K562 (cell line): ENCODE measurements around the gene BTBD16. TPM values are rescaled to one million over a fixed set of nuclear protein-coding genes. Genes with fewer than 3 reads are reported as not detected.

Experiments
- ATAC-seq: fragments of 200-7000 bp; cut with Tn5 transposase; 3 replicates; pipeline ENCODE4 v1.9.1; 2020; ENCODE audit warnings: moderate library complexity
- BruUV-seq: library from RNA; stranded (reverse); fragments of 400-500 nt; replicated peaks from 2 replicates; lab custom pipeline; 2021; lab: Mats Ljungman, UMichigan
- CTCF ChIA-PET: fragments of 300-600 bp; formaldehyde crosslinking; extraction: SDS; loops from one replicate; lab custom pipeline; 2021; ENCODE audit warnings: low intra/inter-chr PET ratio; lab: Yijun Ruan, JAX
- POLR2A ChIA-PET: fragments of 300-600, 350-650 bp; sonication (Branson Sonifier 250); formaldehyde crosslinking; extraction: SDS; loops from one replicate; lab custom pipeline; 2021; ENCODE audit warnings: antibody characterized with exemption, inconsistent platforms; lab: Yijun Ruan, JAX
- DNase-seq, 4 experiments: peaks; one replicate each; pipeline versions ENCODE4 v3.0.0 to v3.0.0-alpha.2; 2011 to 2018; ENCODE audit warnings: low spot score in 3 of 4, mixed read lengths in 3 of 4; ENCODE audit errors: extremely low read depth in 1 of 4
- FAIRE-seq: peaks from 2 replicates; lab custom pipeline; 2011; peaks lifted over from hg19 to GRCh38; lab: Jason Lieb, UNC
- H2AFZ ChIP-seq: 2 replicates; pipeline ENCODE4 v1.6.0; 2011; ENCODE audit warnings: low read depth, low read length, control low read depth, inconsistent platforms
- H3K27ac ChIP-seq: fragments of 200-600 bp; 3 replicates; pipeline ENCODE4 v1.8.0; 2011; ENCODE audit warnings: low read depth, mild to moderate bottlenecking, control low read depth, inconsistent platforms, low read length, moderate library complexity, mixed read lengths; ENCODE audit errors: extremely low read depth
- H3K27me3 ChIP-seq, 2 experiments: fragments of 300-600 bp in 1 of 2; 2 replicates in 1 of 2; 3 replicates in 1 of 2; pipeline versions ENCODE4 v1.6.0 to v1.8.0; 2011; ENCODE audit warnings: inconsistent platforms in 2 of 2, low read length in 2 of 2, mild to moderate bottlenecking in 1 of 2, mixed read lengths in 1 of 2, moderate library complexity in 1 of 2; ENCODE audit not compliant: control insufficient read depth in 2 of 2, insufficient read depth in 2 of 2
- H3K36me3 ChIP-seq: fragments of 300-600 bp; 3 replicates; pipeline ENCODE4 v1.8.0; 2011; ENCODE audit warnings: mild to moderate bottlenecking, low read length, inconsistent platforms; ENCODE audit not compliant: control insufficient read depth, insufficient read depth
- H3K4me1 ChIP-seq, 2 experiments: fragments of 200-600 bp in 1 of 2; replicated peaks in 1 of 2; 2 replicates in 1 of 2; 3 replicates in 1 of 2; pipeline versions ENCODE4 v1.5.1 to v1.8.0; 2011; ENCODE audit warnings: inconsistent platforms in 2 of 2, low read length in 2 of 2, mild to moderate bottlenecking in 1 of 2, mixed read lengths in 1 of 2, moderate library complexity in 1 of 2; ENCODE audit not compliant: control insufficient read depth in 2 of 2, insufficient read depth in 2 of 2
- H3K4me2 ChIP-seq: 2 replicates; pipeline ENCODE4 v1.6.1; 2011; ENCODE audit warnings: low read length, control low read depth, inconsistent platforms, mixed read lengths; ENCODE audit not compliant: insufficient read depth
- H3K4me3 ChIP-seq: fragments of 200-600 bp; sonication (generic), shearing (Covaris generic); 2 replicates; pipeline ENCODE4 v1.5.1; 2016; ENCODE audit warnings: control low read depth, inconsistent platforms
- H3K79me2 ChIP-seq: fragments of 200-600 bp; 3 replicates; pipeline ENCODE4 v1.8.0; 2011; ENCODE audit warnings: low read length, inconsistent platforms; ENCODE audit not compliant: control insufficient read depth, insufficient read depth
- H3K9ac ChIP-seq, 2 experiments: 2 replicates each; pipeline versions ENCODE4 v1.6.0 to v1.6.1; 2011; ENCODE audit warnings: low read depth in 2 of 2, low read length in 2 of 2, control low read depth in 1 of 2, inconsistent platforms in 1 of 2, mild to moderate bottlenecking in 1 of 2, mixed read lengths in 1 of 2; ENCODE audit not compliant: insufficient read depth in 1 of 2
- H3K9me1 ChIP-seq: one replicate; pipeline ENCODE4 v1.6.0; 2011; ENCODE audit warnings: inconsistent platforms, mild to moderate bottlenecking, low read length, moderate library complexity; ENCODE audit not compliant: control insufficient read depth, insufficient read depth
- H3K9me3 ChIP-seq: replicated peaks from 2 replicates; pipeline ENCODE4 v1.5.1; 2011; ENCODE audit warnings: low read depth, low read length, inconsistent platforms; ENCODE audit not compliant: control insufficient read depth, insufficient read depth
- H4K20me1 ChIP-seq: replicated peaks from 2 replicates; pipeline ENCODE4 v1.6.1; 2011; ENCODE audit warnings: low read length, inconsistent platforms, mixed read lengths; ENCODE audit not compliant: control insufficient read depth, insufficient read depth
- CBFA2T3 ChIP-seq: fragments of 450-650 bp; IDR thresholded peaks from 2 replicates; pipeline ENCODE4 v1.6.1; 2017
- DACH1 ChIP-seq: fragments of 450-650 bp; IDR thresholded peaks from 2 replicates; pipeline ENCODE4 v1.6.1; 2018; ENCODE audit not compliant: partially characterized antibody
- ETV1 ChIP-seq: fragments of 450-650 bp; conservative IDR thresholded peaks from 2 replicates; pipeline ENCODE4 v1.6.1; 2016; ENCODE audit warnings: missing genetic modification characterization, control low read depth, low read depth, missing compliant biosample characterization
- NFE2 ChIP-seq: IDR thresholded peaks from 2 replicates; pipeline ENCODE4 v1.6.1; 2014; ENCODE audit warnings: antibody characterized with exemption, low read depth
- RBM39 ChIP-seq: fragments of 200-400 bp; formaldehyde crosslinking; optimal IDR thresholded peaks from 2 replicates; pipeline ENCODE3; 2018; ENCODE audit warnings: low read depth, low read length
- SIN3B ChIP-seq: fragments of 450-650 bp; IDR thresholded peaks from 2 replicates; pipeline ENCODE4 v1.6.1; 2017; ENCODE audit warnings: low read depth, mild to moderate bottlenecking, moderate library complexity
- SMAD1 ChIP-seq: fragments of 150-350 bp; IDR thresholded peaks from 2 replicates; pipeline ENCODE4 v1.6.1; 2014; ENCODE audit warnings: low read length, low read depth; ENCODE audit not compliant: partially characterized antibody
- TAF9B ChIP-seq: fragments of 450-650 bp; IDR thresholded peaks from 2 replicates; pipeline ENCODE4 v1.6.1; 2018; ENCODE audit warnings: mild to moderate bottlenecking; ENCODE audit not compliant: partially characterized antibody
- U2AF2 ChIP-seq: fragments of 200-400 bp; formaldehyde crosslinking; optimal IDR thresholded peaks from 2 replicates; pipeline ENCODE3; 2017; ENCODE audit warnings: low read depth, mild to moderate bottlenecking, low read length
- YBX1 ChIP-seq: fragments of 450-650 bp; IDR thresholded peaks from 2 replicates; pipeline ENCODE4 v1.7.1; 2016; ENCODE audit warnings: mild to moderate bottlenecking
- ZNF384 ChIP-seq: IDR thresholded peaks from 2 replicates; pipeline ENCODE4 v1.6.1; 2012; ENCODE audit warnings: low read depth, low read length, improper control_type of control experiment
- ZSCAN29 ChIP-seq: fragments of 450-650 bp; IDR thresholded peaks from 2 replicates; pipeline ENCODE4 v1.6.1; 2017
- WGBS: fragments of 100-300 bp; shearing (Covaris generic); methylation state at CpG from one replicate; pipeline ENCODE4 v1.1.6; 2016; ENCODE audit warnings: low coverage, mixed read lengths; ENCODE audit not compliant: insufficient coverage; ENCODE audit errors: missing lambda C conversion rate; 5-methylcytosine and 5-hydroxymethylcytosine counted together
- in situ Hi-C: fragments of 300-500 bp; cut with MboI; formaldehyde crosslinking; loops from 4 replicates; pipeline ENCODE4 v1.15.0; 2018; ENCODE audit warnings: inconsistent platforms, mixed read lengths
- intact Hi-C: fragments of 100-400 bp; cut with micrococcal nuclease; formaldehyde crosslinking; loops from 2 replicates; pipeline ENCODE4 v1.14.2; 2022
- polyA plus RNA-seq, 8 experiments: library from polyadenylated mRNA; depleted of rRNA in 4 of 8; stranded (reverse) in 5 of 8; unstranded in 3 of 8; fragments of >200 nt; fragmentation: Nextera tagmentation in 2 of 8; fragmentation: Illumina TruSeq in 1 of 8; extraction: Ambion mirVana in 2 of 8; extraction: Trizol in 1 of 8; gene quantifications; 2 replicates each; pipeline versions ENCODE4 v1.2.1 to v1.2.3, GENCODE V29; 2011 to 2014; ENCODE audit warnings: inconsistent platforms in 1 of 8, missing spikeins in 1 of 8
- total RNA-seq, 7 experiments: library from RNA; depleted of rRNA in 6 of 7; stranded (reverse); fragments of >200 nt in 6 of 7; fragmentation: Illumina TruSeq in 2 of 7; extraction: Trizol in 2 of 7; gene quantifications; 2 replicates each; pipeline versions ENCODE4 v1.2.1 to v1.2.3, GENCODE V29; 2011 to 2021; ENCODE audit warnings: low replicate concordance in 1 of 7
- TF ChIP-seq, protein P1 (sequence below): fragments of 250-450 bp; sonication (Bioruptor Pico); IDR thresholded peaks from 2 replicates; pipeline ENCODE4 v1.5.0; 2021
- TF ChIP-seq, protein P2 (sequence below): fragments of 450-650 bp; IDR thresholded peaks from 2 replicates; pipeline ENCODE4 v1.6.1; 2016; ENCODE audit warnings: antibody characterized with exemption
- TF ChIP-seq, protein P3 (sequence below): fragments of 450-650 bp; IDR thresholded peaks from 2 replicates; pipeline ENCODE4 v1.6.1; 2016

The BTBD16 gene
- total and polyA plus RNA-seq, 9 of the 15 experiments (the other 6 are each of a cell fraction or from before 2014, with no cell fraction given) = 0.11 TPM; not detected in 8

- TF ChIP-seq, protein P1, sequence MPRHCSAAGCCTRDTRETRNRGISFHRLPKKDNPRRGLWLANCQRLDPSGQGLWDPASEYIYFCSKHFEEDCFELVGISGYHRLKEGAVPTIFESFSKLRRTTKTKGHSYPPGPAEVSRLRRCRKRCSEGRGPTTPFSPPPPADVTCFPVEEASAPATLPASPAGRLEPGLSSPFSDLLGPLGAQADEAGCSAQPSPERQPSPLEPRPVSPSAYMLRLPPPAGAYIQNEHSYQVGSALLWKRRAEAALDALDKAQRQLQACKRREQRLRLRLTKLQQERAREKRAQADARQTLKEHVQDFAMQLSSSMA (CRISPR knock-in tag) = no peak
- TF ChIP-seq DACH1 = no peak
- no peak for TF ChIP-seq U2AF2
- TF ChIP-seq, protein P2, sequence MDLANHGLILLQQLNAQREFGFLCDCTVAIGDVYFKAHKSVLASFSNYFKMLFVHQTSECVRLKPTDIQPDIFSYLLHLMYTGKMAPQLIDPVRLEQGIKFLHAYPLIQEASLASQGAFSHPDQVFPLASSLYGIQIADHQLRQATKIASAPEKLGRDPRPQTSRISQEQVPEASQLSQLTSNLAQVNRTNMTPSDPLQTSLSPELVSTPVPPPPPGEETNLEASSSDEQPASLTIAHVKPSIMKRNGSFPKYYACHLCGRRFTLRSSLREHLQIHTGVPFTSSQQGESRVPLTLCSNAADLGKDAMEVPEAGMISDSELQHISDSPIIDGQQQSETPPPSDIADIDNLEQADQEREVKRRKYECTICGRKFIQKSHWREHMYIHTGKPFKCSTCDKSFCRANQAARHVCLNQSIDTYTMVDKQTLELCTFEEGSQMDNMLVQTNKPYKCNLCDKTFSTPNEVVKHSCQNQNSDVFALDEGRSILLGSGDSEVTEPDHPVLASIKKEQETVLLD = no peak
Measured at GRCh38 chr10:122245136-122245535, 26.0 kb upstream of the BTBD16 start (continued).

DNA sequence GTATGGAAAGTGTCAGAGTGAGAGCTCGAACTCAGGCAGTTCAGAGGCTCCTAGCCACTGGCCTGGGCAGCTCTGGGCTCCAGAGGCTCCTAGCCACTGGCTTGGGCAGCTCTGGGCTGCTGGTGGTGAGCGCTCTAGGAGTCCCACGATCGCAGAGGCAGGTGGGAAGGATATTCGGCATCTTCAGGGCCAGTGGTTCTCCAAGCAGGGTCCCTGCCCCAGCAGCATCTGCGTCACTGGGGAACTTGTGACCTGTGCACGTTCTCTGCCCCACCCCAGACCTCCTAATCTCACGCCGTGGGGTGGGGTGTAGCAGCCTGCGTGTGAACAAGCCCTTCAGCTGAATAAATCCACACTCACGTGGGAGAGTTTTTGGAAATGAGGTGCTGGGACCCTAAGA lies 25.2 kb upstream of the BTBD16 start:
- no peak for ATAC-seq
- Histone ChIP-seq H3K4me2 (no peak overlapping the region), H3K4me3 (no peak overlapping the region), H4K20me1 (no peaks in the 10 kb centered on the region), H3K9ac (no peak overlapping the region), H2AFZ (no peak overlapping the region), H3K79me2 (no peaks in the 10 kb centered on the region), H3K9me1 (no peaks in the 10 kb centered on the region), H3K4me1 (no peaks in the 10 kb centered on the region), H3K36me3 (no peaks in the 10 kb centered on the region), H3K9me3 (no peaks in the 10 kb centered on the region)
- BruUV-seq = no TSS peak
- ChIA-PET CTCF (no interaction called here), POLR2A (interaction anchor here (0.7 kb wide), 1 partner anchor 832 kb away, joined by 3 read pairs; no protein-coding TSS in a partner anchor)
- no peak for DNase-seq
- FAIRE-seq = no peak
- WGBS = 0% methylated on average over 10 of the region's 11 CpGs
- TF ChIP-seq, protein P3, sequence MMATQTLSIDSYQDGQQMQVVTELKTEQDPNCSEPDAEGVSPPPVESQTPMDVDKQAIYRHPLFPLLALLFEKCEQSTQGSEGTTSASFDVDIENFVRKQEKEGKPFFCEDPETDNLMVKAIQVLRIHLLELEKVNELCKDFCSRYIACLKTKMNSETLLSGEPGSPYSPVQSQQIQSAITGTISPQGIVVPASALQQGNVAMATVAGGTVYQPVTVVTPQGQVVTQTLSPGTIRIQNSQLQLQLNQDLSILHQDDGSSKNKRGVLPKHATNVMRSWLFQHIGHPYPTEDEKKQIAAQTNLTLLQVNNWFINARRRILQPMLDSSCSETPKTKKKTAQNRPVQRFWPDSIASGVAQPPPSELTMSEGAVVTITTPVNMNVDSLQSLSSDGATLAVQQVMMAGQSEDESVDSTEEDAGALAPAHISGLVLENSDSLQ = no peak
- TF ChIP-seq NFE2 = no peak
- TF ChIP-seq SIN3B = no peak
- no peak for TF ChIP-seq ZSCAN29
- TF ChIP-seq TAF9B = no peak
- no peak for TF ChIP-seq RBM39
- no peak for TF ChIP-seq SMAD1
- TF ChIP-seq CBFA2T3 = no peak
- TF ChIP-seq ZNF384 = no peak
- TF ChIP-seq YBX1 = no peak
- no peak for TF ChIP-seq ETV1 (tag)
- TF ChIP-seq, all 486 proteins: peak for 0
- in situ Hi-C loops = no loop called here
- Histone ChIP-seq H3K27me3 (peaks cover 0 to 22% of the 10 kb centered on the region in 2 experiments; a peak in 2 of 5 replicates), H3K27ac (no peak overlapping the region)
- intact Hi-C loops = no loop called here
